GM23338 (cell line): ENCODE data around the gene TCP11X2. TPM values are rescaled to one million over a fixed set of nuclear protein-coding genes. Genes with fewer than 3 reads are reported as not detected.
"Not testable (repeated sequence)": the region's sequence is repeated elsewhere in the genome, so short reads cannot be mapped to it uniquely, and the experiment has no call there.

ENCODE experiments used
- ATAC-seq: fragments of 200-7000 bp; cut with Tn5 transposase; 3 replicates; pipeline ENCODE4 v1.9.1; 2020
- DNase-seq: peaks from one replicate; pipeline ENCODE4 v3.0.0-alpha.2; 2015; ENCODE audit warnings: low spot score
- H2AFZ ChIP-seq: fragments of 200-600 bp; sonication (generic); 2 replicates; pipeline ENCODE4 v1.8.0; 2016; ENCODE audit warnings: antibody characterized with exemption, mild to moderate bottlenecking, moderate library complexity
- H3F3A ChIP-seq: fragments of 200-600 bp; sonication (generic); replicated peaks from 2 replicates; pipeline ENCODE4 v1.8.0; 2017; ENCODE audit warnings: antibody characterized with exemption, mixed run types, low read depth
- H3K27ac ChIP-seq: fragments of 200-600 bp; sonication (generic); 2 replicates; pipeline ENCODE4 v1.6.1; 2016; ENCODE audit warnings: low read depth
- H3K27me3 ChIP-seq: fragments of 200-600 bp; sonication (generic); 2 replicates; pipeline ENCODE4 v1.8.0; 2016; ENCODE audit warnings: mild to moderate bottlenecking, mixed run types, moderate library complexity; ENCODE audit not compliant: insufficient read depth
- H3K36me3 ChIP-seq: fragments of 200-600 bp; sonication (generic); 2 replicates; pipeline ENCODE4 v1.8.0; 2016; ENCODE audit warnings: mild to moderate bottlenecking; ENCODE audit not compliant: insufficient read depth
- H3K4me1 ChIP-seq: fragments of 200-600 bp; sonication (generic); 2 replicates; pipeline ENCODE4 v1.8.0; 2016; ENCODE audit warnings: mild to moderate bottlenecking, moderate library complexity; ENCODE audit not compliant: insufficient read depth
- H3K4me2 ChIP-seq: fragments of 200-600 bp; sonication (generic); 2 replicates; pipeline ENCODE4 v1.7.1; 2017; ENCODE audit warnings: mixed run types
- H3K4me3 ChIP-seq: fragments of 200-600 bp; sonication (generic); 2 replicates; pipeline ENCODE4 v1.6.1; 2016; ENCODE audit warnings: mixed run types
- H3K79me2 ChIP-seq: fragments of 200-600 bp; sonication (generic); replicated peaks from 2 replicates; pipeline ENCODE4 v1.8.0; 2017; ENCODE audit warnings: mild to moderate bottlenecking; ENCODE audit not compliant: insufficient read depth
- H3K9me2 ChIP-seq: fragments of 200-600 bp; sonication (generic); 2 replicates; pipeline ENCODE4 v1.8.0; 2017; ENCODE audit not compliant: insufficient read depth
- H4K20me1 ChIP-seq: fragments of 200-600 bp; sonication (generic); replicated peaks from 2 replicates; pipeline ENCODE4 v1.8.0; 2017; ENCODE audit warnings: mild to moderate bottlenecking; ENCODE audit not compliant: insufficient read depth
- H3K27ac Mint-ChIP-seq: 2 replicates; pipeline ENCODE4 v1.8.0; 2020; ENCODE audit warnings: inconsistent platforms, mild to moderate bottlenecking, moderate library complexity, mixed read lengths
- H3K27me3 Mint-ChIP-seq: 3 replicates; pipeline ENCODE4 v1.8.0; 2022; ENCODE audit warnings: low read depth, mild to moderate bottlenecking, moderate library complexity, mixed read lengths, inconsistent platforms; ENCODE audit not compliant: insufficient read depth, poor library complexity
- H3K36me3 Mint-ChIP-seq: 3 replicates; pipeline ENCODE4 v1.8.0; 2021; ENCODE audit warnings: low read depth, mild to moderate bottlenecking, inconsistent platforms, moderate library complexity, mixed read lengths
- H3K4me1 Mint-ChIP-seq: 3 replicates; pipeline ENCODE4 v1.8.0; 2020; ENCODE audit warnings: mild to moderate bottlenecking, inconsistent platforms, mixed read lengths
- H3K4me3 Mint-ChIP-seq: 3 replicates; pipeline ENCODE4 v1.8.0; 2021; ENCODE audit warnings: moderate library complexity, mild to moderate bottlenecking, inconsistent platforms, mixed read lengths
- H3K9me3 Mint-ChIP-seq: 3 replicates; pipeline ENCODE4 v1.8.0; 2020; ENCODE audit warnings: moderate library complexity, mild to moderate bottlenecking, inconsistent platforms, mixed read lengths
- EZH2phosphoT487 ChIP-seq: fragments of 200-600 bp; sonication (generic); IDR thresholded peaks from one replicate; pipeline ENCODE4 v1.8.1; 2018; ENCODE audit warnings: antibody characterized with exemption; ENCODE audit not compliant: unreplicated experiment
- NANOG ChIP-seq: IDR thresholded peaks from 2 replicates; pipeline ENCODE4 v1.6.1; 2016; ENCODE audit warnings: antibody characterized with exemption, borderline replicate concordance
- ZNF331 ChIP-seq: fragments of 250-450 bp; sonication (Bioruptor Pico); IDR thresholded peaks from 2 replicates; pipeline ENCODE4 v1.5.0; 2020; ENCODE audit warnings: low read depth, mild to moderate bottlenecking, moderate library complexity
- long read RNA-seq: library from polyadenylated mRNA; unstranded; transcript quantifications from one replicate; pipeline ENCODE4 v2.0.0, GENCODE V29; 2020; ENCODE audit not compliant: unreplicated experiment
- polyA plus RNA-seq: library from polyadenylated mRNA; unstranded; fragments of >200 nt; fragmentation: Nextera tagmentation; extraction: Ambion mirVana; gene quantifications from 2 replicates; pipeline ENCODE4 v1.2.1, GENCODE V29; 2016
- total RNA-seq: library from RNA; depleted of rRNA; stranded (reverse); fragments of >200 nt; shearing (Covaris generic); gene quantifications from 2 replicates; pipeline ENCODE4 v1.2.3, GENCODE V29; 2014; rRNA removed
- TF ChIP-seq, protein P1 (sequence below), 2 experiments: fragments of 200-600 bp in 1 of 2; sonication (generic) in 1 of 2; conservative IDR thresholded peaks; 2 replicates each; pipeline versions ENCODE4 v1.5.1 to v1.6.1; 2016 to 2017; ENCODE audit warnings: antibody characterized with exemption in 2 of 2, low read depth in 2 of 2, mild to moderate bottlenecking in 2 of 2, moderate library complexity in 1 of 2
- TF ChIP-seq, protein P2 (sequence below): IDR thresholded peaks from 2 replicates; pipeline ENCODE4 v1.6.1; 2016; ENCODE audit warnings: antibody characterized with exemption

TCP11X2 gene
- 0.97 and 1.6 TPM in 2 replicates for total RNA-seq
- 0.81 and 1.1 TPM in 2 replicates for polyA plus RNA-seq
- long read RNA-seq = 0 reads

GRCh38 chrX:102471762-102472220, at the start of gene TCP11X2:
Gene TCP11X2 (minus strand): TSS chrX:102471812.
- H3K27me3 Mint-ChIP-seq, H3K27me3 ChIP-seq, H3K79me2 ChIP-seq, H3K4me2 ChIP-seq, H3K27ac ChIP-seq, H3K36me3 Mint-ChIP-seq, H4K20me1 ChIP-seq, H2AFZ ChIP-seq, H3F3A ChIP-seq, DNase-seq, H3K4me3 Mint-ChIP-seq, H3K9me2 ChIP-seq, H3K4me1 ChIP-seq, H3K4me1 Mint-ChIP-seq, H3K9me3 Mint-ChIP-seq, H3K27ac Mint-ChIP-seq, H3K36me3 ChIP-seq, H3K4me3 ChIP-seq: not testable (repeated sequence)
- peak; percentile 97 for ATAC-seq

- H2AFZ ChIP-seq = no peak overlapping the region
- ATAC-seq (no peak), DNase-seq (peak; percentile 17)
- Mint-ChIP-seq H3K27ac (no peak overlapping the region), H3K36me3 (peaks cover 21% of the 10 kb centered on the region), H3K4me1 (peaks cover 12% of the 10 kb centered on the region; the same call in 2 of the 3 replicates), H3K9me3 (no peaks in the 10 kb centered on the region), H3K27me3 (no peaks in the 10 kb centered on the region), H3K4me3 (peak overlapping the region; percentile 45; the same call in 1 of the 3 replicates)
- TF ChIP-seq, protein P1, sequence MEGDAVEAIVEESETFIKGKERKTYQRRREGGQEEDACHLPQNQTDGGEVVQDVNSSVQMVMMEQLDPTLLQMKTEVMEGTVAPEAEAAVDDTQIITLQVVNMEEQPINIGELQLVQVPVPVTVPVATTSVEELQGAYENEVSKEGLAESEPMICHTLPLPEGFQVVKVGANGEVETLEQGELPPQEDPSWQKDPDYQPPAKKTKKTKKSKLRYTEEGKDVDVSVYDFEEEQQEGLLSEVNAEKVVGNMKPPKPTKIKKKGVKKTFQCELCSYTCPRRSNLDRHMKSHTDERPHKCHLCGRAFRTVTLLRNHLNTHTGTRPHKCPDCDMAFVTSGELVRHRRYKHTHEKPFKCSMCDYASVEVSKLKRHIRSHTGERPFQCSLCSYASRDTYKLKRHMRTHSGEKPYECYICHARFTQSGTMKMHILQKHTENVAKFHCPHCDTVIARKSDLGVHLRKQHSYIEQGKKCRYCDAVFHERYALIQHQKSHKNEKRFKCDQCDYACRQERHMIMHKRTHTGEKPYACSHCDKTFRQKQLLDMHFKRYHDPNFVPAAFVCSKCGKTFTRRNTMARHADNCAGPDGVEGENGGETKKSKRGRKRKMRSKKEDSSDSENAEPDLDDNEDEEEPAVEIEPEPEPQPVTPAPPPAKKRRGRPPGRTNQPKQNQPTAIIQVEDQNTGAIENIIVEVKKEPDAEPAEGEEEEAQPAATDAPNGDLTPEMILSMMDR (conservative IDR thresholded peaks at IDR 0.05; ENCODE audit: low read depth in 2 of 2) = peak; percentile 31 to 32; a peak in 2 of 4 replicates
- no peak for TF ChIP-seq ZNF331 (CRISPR knock-in tag)
- no peak for TF ChIP-seq NANOG
- H3K9me2 ChIP-seq = no peaks in the 10 kb centered on the region
- no peaks in the 10 kb centered on the region; the same call in 1 of the 2 replicates for H3K4me1 ChIP-seq
- H3K4me2 ChIP-seq = peak overlapping the region; percentile 72; the same call in 1 of the 2 replicates
- no peaks in the 10 kb centered on the region for H3F3A ChIP-seq
- peak overlapping the region; percentile 41; the same call in 1 of the 2 replicates for H3K4me3 ChIP-seq
- peaks cover 7% of the 10 kb centered on the region; the same call in 1 of the 2 replicates for H3K27me3 ChIP-seq
- no peaks in the 10 kb centered on the region for H4K20me1 ChIP-seq
- no peaks in the 10 kb centered on the region for H3K79me2 ChIP-seq
- H3K27ac ChIP-seq = no peak overlapping the region
- H3K36me3 ChIP-seq = no peaks in the 10 kb centered on the region
These were observed 45.7 kb upstream of the TCP11X2 start for GRCh38 chrX:102517326-102517725.

DNA sequence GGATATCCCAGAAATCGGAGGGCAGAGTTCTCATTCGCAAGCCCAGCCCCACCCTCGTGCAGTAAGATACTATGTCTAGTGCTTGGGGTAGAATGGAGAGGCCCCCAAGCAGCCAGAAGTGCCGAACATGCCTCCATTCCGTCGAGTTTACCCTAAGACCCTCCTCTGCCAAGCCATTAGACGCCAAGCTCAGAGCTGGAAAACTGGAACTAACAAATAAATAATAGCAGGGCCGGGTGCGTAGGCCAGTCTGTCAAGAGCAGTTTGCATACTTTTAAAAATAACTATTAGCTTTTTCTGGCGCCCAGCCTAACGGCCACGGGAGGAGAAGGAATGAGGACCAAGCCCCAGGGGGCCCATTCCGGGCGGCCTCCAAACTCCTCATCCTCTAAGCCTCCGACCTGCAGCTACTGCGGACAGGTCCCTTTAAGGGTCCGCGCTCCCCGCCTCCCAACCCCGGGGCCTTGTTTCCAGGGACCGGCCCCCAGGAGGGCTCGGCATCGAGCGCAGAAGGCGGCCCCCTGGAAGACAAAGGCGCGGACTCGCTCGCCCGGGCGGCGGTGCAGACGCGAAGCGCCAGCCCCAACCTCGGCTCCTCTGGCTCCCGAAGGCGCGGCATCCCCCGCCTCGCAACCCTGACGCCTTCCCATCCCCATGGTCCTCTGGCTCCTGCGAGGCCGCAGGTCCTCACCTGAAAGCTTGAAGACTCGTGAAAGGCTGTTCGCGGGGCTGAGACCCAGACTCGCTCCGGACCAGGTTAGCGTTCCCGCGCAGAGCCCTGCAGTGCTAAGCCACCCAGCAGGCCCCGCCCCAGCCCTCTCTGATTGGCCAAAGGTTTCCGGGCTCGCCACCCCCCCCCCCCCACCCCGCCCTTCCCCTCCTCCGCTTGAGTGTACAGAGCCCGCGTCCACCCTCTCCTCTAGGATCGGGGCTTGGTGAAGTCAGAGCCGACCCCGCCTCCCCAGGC, 44.6 kb upstream of the TCP11X2 start, which contains the start of gene TMSB15A:
TMSB15A (minus strand) TSS at position 765 of the 967 bp plus-strand sequence.
- Histone ChIP-seq H3K9me2 (no peaks in the 10 kb centered on the region), H3K4me2 (peak within 1 kb of the TSS; percentile 81), H4K20me1 (no peaks in the 10 kb centered on the region), H3F3A (no peaks in the 10 kb centered on the region), H3K27ac (no peak within 1 kb of the TSS), H3K79me2 (no peaks in the 10 kb centered on the region), H2AFZ (peak within 1 kb of the TSS; percentile 56; the same call in 1 of the 2 replicates), H3K4me3 (peak within 1 kb of the TSS; percentile 75), H3K36me3 (no peaks in the 10 kb centered on the region), H3K27me3 (peaks cover 7% of the 10 kb centered on the region; the same call in 1 of the 2 replicates), H3K4me1 (no peaks in the 10 kb centered on the region; the same call in 1 of the 2 replicates)
- Mint-ChIP-seq H3K27ac (peak within 1 kb of the TSS; percentile 92; the same call in 1 of the 2 replicates), H3K9me3 (no peaks in the 10 kb centered on the region), H3K4me3 (peak within 1 kb of the TSS; percentile 89), H3K27me3 (no peaks in the 10 kb centered on the region), H3K4me1 (peaks cover 12% of the 10 kb centered on the region; the same call in 2 of the 3 replicates), H3K36me3 (peaks cover 21% of the 10 kb centered on the region)
- ATAC-seq (peak; percentile 94), DNase-seq (peak; percentile 84)
- no peak for TF ChIP-seq EZH2phosphoT487
- TF ChIP-seq, protein P2, sequence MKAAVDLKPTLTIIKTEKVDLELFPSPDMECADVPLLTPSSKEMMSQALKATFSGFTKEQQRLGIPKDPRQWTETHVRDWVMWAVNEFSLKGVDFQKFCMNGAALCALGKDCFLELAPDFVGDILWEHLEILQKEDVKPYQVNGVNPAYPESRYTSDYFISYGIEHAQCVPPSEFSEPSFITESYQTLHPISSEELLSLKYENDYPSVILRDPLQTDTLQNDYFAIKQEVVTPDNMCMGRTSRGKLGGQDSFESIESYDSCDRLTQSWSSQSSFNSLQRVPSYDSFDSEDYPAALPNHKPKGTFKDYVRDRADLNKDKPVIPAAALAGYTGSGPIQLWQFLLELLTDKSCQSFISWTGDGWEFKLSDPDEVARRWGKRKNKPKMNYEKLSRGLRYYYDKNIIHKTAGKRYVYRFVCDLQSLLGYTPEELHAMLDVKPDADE = no peak
- TF ChIP-seq NANOG = no peak
